ENCODE measurements around the gene CEP85.
"Not testable (repeated sequence)": the region's sequence is repeated elsewhere in the genome, so short reads cannot be mapped to it uniquely, and the experiment has no call there.

Gene CEP85

GRCh38 chr1:26287811-26288210, 53.8 kb downstream of the CEP85 start:
- CTCF ChIA-PET = interaction anchor here (1.3 to 1.5 kb wide), 2 partner anchors 8 to 28 kb away, joined by 4 to 5 read pairs; partner anchors contain the start of gene SH3BGRL3
- TF ChIP-seq BHLHE40 (IDR thresholded peaks at IDR 0.05; ENCODE audit: borderline replicate concordance) (no peak), NFRKB (IDR thresholded peaks at IDR 0.05) (no peak), SUZ12 (IDR thresholded peaks at IDR 0.05) (no peak), FOXM1 (IDR thresholded peaks at IDR 0.05; ENCODE audit: borderline replicate concordance) (no peak), CTBP1 (IDR thresholded peaks at IDR 0.05; ENCODE audit: borderline replicate concordance) (no peak), PKNOX1 (IDR thresholded peaks at IDR 0.05) (no peak), TARDBP (IDR thresholded peaks at IDR 0.05) (no peak), FOXA1 (IDR thresholded peaks at IDR 0.05) (no peak), ZNF384 (IDR thresholded peaks at IDR 0.05) (no peak), FOXK2 (IDR thresholded peaks at IDR 0.05) (no peak), SP1 (IDR thresholded peaks at IDR 0.05) (no peak), L3MBTL2 (conservative IDR thresholded peaks at IDR 0.05) (no peak), ARNT (IDR thresholded peaks at IDR 0.05) (no peak), HDGF (IDR thresholded peaks at IDR 0.05; ENCODE audit: borderline replicate concordance) (no peak), ELF4 (IDR thresholded peaks at IDR 0.05) (no peak), LEF1 (IDR thresholded peaks at IDR 0.05; ENCODE audit: borderline replicate concordance) (no peak)
- POLR2A ChIA-PET = no interaction called here
- DNase-seq (ENCODE audit: extremely low spot score) = no peak

GRCh38 chr1:26288311-26288941, 54.4 kb downstream of the CEP85 start:
- ChIA-PET CTCF (interaction anchor here (1.1 to 2.2 kb wide), 4 partner anchors 9 to 33 kb away, joined by 3 to 6 read pairs (median 4); partner anchors contain the start of gene SH3BGRL3), POLR2A (interaction anchor here (1.3 kb wide), 1 partner anchor 19 kb away, joined by 5 read pairs; the partner anchor contains the start of gene UBXN11)
- DNase-seq (ENCODE audit: extremely low spot score) = no peak
- no peak for TF ChIP-seq HDGF (IDR thresholded peaks at IDR 0.05; ENCODE audit: borderline replicate concordance)
- no peak for TF ChIP-seq LEF1 (IDR thresholded peaks at IDR 0.05; ENCODE audit: borderline replicate concordance)
- no peak for TF ChIP-seq SUZ12 (IDR thresholded peaks at IDR 0.05)

- no peak for DNase-seq (ENCODE audit: extremely low spot score)
- POLR2A ChIA-PET = interaction anchor here (1.3 kb wide), 1 partner anchor 18 kb away, joined by 5 read pairs; the partner anchor contains the start of gene UBXN11
- CTCF ChIA-PET = interaction anchor here (1.1 to 2.2 kb wide), 4 partner anchors 10 to 32 kb away, joined by 3 to 6 read pairs (median 4); partner anchors contain the start of gene SH3BGRL3
- TF ChIP-seq TARDBP (IDR thresholded peaks at IDR 0.05) (no peak), SUZ12 (IDR thresholded peaks at IDR 0.05) (no peak), HDGF (IDR thresholded peaks at IDR 0.05; ENCODE audit: borderline replicate concordance) (no peak), FOXM1 (IDR thresholded peaks at IDR 0.05; ENCODE audit: borderline replicate concordance) (no peak), L3MBTL2 (conservative IDR thresholded peaks at IDR 0.05) (no peak)
Observed at GRCh38 chr1:26289158-26290059, 55.4 kb downstream of the CEP85 start.

- ChIA-PET CTCF (interaction anchor here (2.2 kb wide), 1 partner anchor 31 kb away, joined by 6 read pairs; no protein-coding TSS in a partner anchor), POLR2A (no interaction called here)
- no peak for TF ChIP-seq SP1 (IDR thresholded peaks at IDR 0.05)
- no peak for TF ChIP-seq BHLHE40 (IDR thresholded peaks at IDR 0.05; ENCODE audit: borderline replicate concordance)
- TF ChIP-seq ELF4 (IDR thresholded peaks at IDR 0.05) = no peak
- no peak for TF ChIP-seq LEF1 (IDR thresholded peaks at IDR 0.05; ENCODE audit: borderline replicate concordance)
- TF ChIP-seq FOXK2 (IDR thresholded peaks at IDR 0.05) = no peak
- no peak for DNase-seq (ENCODE audit: extremely low spot score)
Observed at GRCh38 chr1:26290122-26290881, 56.3 kb downstream of the CEP85 start.

- ChIA-PET POLR2A (no interaction called here), CTCF (no interaction called here)
- DNase-seq (ENCODE audit: extremely low spot score) = no peak
- TF ChIP-seq HDGF (IDR thresholded peaks at IDR 0.05; ENCODE audit: borderline replicate concordance) (no peak), FOXM1 (IDR thresholded peaks at IDR 0.05; ENCODE audit: borderline replicate concordance) (no peak)
Observed at GRCh38 chr1:26290882-26291261, 56.9 kb downstream of the CEP85 start.

GRCh38 chr1:26291433-26291832, 57.4 kb downstream of the CEP85 start:
- POLR2A ChIA-PET = no interaction called here
- no peak for TF ChIP-seq TARDBP (IDR thresholded peaks at IDR 0.05)
- no peak for TF ChIP-seq LEF1 (IDR thresholded peaks at IDR 0.05; ENCODE audit: borderline replicate concordance)
- no peak for TF ChIP-seq SUZ12 (IDR thresholded peaks at IDR 0.05)
- TF ChIP-seq CTBP1 (IDR thresholded peaks at IDR 0.05; ENCODE audit: borderline replicate concordance) = no peak
- no peak for TF ChIP-seq FOXK2 (IDR thresholded peaks at IDR 0.05)
- TF ChIP-seq ELF4 (IDR thresholded peaks at IDR 0.05) = no peak
- TF ChIP-seq ZNF384 (IDR thresholded peaks at IDR 0.05) = no peak
- no peak for TF ChIP-seq BHLHE40 (IDR thresholded peaks at IDR 0.05; ENCODE audit: borderline replicate concordance)
- no peak for TF ChIP-seq SP1 (IDR thresholded peaks at IDR 0.05)
- DNase-seq (ENCODE audit: extremely low spot score) = no peak
- CTCF ChIA-PET = no interaction called here

GRCh38 chr1:26291939-26292338, 57.9 kb downstream of the CEP85 start:
- DNase-seq (ENCODE audit: extremely low spot score) = no peak
- TF ChIP-seq TARDBP (IDR thresholded peaks at IDR 0.05) = no peak
- TF ChIP-seq ZNF384 (IDR thresholded peaks at IDR 0.05) = no peak
- no peak for TF ChIP-seq ELF4 (IDR thresholded peaks at IDR 0.05)
- TF ChIP-seq FOXM1 (IDR thresholded peaks at IDR 0.05; ENCODE audit: borderline replicate concordance) = no peak
- TF ChIP-seq CTBP1 (IDR thresholded peaks at IDR 0.05; ENCODE audit: borderline replicate concordance) = no peak
- TF ChIP-seq L3MBTL2 (conservative IDR thresholded peaks at IDR 0.05) = no peak
- TF ChIP-seq HDGF (IDR thresholded peaks at IDR 0.05; ENCODE audit: borderline replicate concordance) = no peak
- TF ChIP-seq FOXK2 (IDR thresholded peaks at IDR 0.05) = no peak
- no peak for TF ChIP-seq FOXA1 (IDR thresholded peaks at IDR 0.05)
- TF ChIP-seq LEF1 (IDR thresholded peaks at IDR 0.05; ENCODE audit: borderline replicate concordance) = no peak
- no peak for TF ChIP-seq PKNOX1 (IDR thresholded peaks at IDR 0.05)
- TF ChIP-seq NFRKB (IDR thresholded peaks at IDR 0.05) = no peak
- TF ChIP-seq BHLHE40 (IDR thresholded peaks at IDR 0.05; ENCODE audit: borderline replicate concordance) = no peak
- no peak for TF ChIP-seq SUZ12 (IDR thresholded peaks at IDR 0.05)
- no peak for TF ChIP-seq SP1 (IDR thresholded peaks at IDR 0.05)
- TF ChIP-seq ARNT (IDR thresholded peaks at IDR 0.05) = no peak
- CTCF ChIA-PET = no interaction called here
- POLR2A ChIA-PET = no interaction called here

- CTCF ChIA-PET = interaction anchor here (0.6 kb wide), 2 partner anchors 89 to 533 kb away, joined by 3 read pairs; no protein-coding TSS in a partner anchor
- DNase-seq (ENCODE audit: extremely low spot score); POLR2A ChIA-PET: not testable (repeated sequence)
Observed at GRCh38 chr1:26292735-26293134, 58.7 kb downstream of the CEP85 start.

All from HEK293T (cell line).